ENCODE results near the gene APOE.
"Not testable (repeated sequence)": the region's sequence is repeated elsewhere in the genome, so short reads cannot be mapped to it uniquely, and the experiment has no call there.

APOE gene

GRCh38 chr19:44908836-44909261 lies 3.3 kb downstream of the APOE start:
- DNase-seq (ENCODE audit: extremely low read depth in 1 of 2, low read depth in 1 of 2) = no peak

- no peak for DNase-seq (ENCODE audit: extremely low read depth in 1 of 2, low read depth in 1 of 2)
These were observed 4.2 kb downstream of the APOE start for GRCh38 chr19:44909775-44910174.

- DNase-seq (ENCODE audit: extremely low read depth in 1 of 2, low read depth in 1 of 2) = not testable (repeated sequence)
These were observed 6.3 kb downstream of the APOE start for GRCh38 chr19:44911896-44912295.

GRCh38 chr19:44912854-44913253 lies 7.3 kb downstream of the APOE start:
- no peak for DNase-seq (ENCODE audit: extremely low read depth in 1 of 2, low read depth in 1 of 2)

GRCh38 chr19:44913512-44914432 lies 8.2 kb downstream of the APOE start:
- not testable (repeated sequence) for DNase-seq (ENCODE audit: extremely low read depth in 1 of 2, low read depth in 1 of 2)

- peak; percentile 57 to 71 for DNase-seq (ENCODE audit: extremely low read depth in 1 of 2, low read depth in 1 of 2)
These were observed 9.0 kb downstream of the APOE start, which contains the start of gene APOC1 for GRCh38 chr19:44914433-44915206. Gene APOC1, plus strand, starts transcription at chr19:44914608. Its CDS starts 284 bp downstream, at chr19:44914892.

- DNase-seq (ENCODE audit: extremely low read depth in 1 of 2, low read depth in 1 of 2) = no peak
These were observed 18.7 kb downstream of the APOE start for GRCh38 chr19:44924243-44924725.

- no peak for DNase-seq (ENCODE audit: extremely low read depth in 1 of 2, low read depth in 1 of 2)
These were observed 19.7 kb downstream of the APOE start for GRCh38 chr19:44925114-44925891.

- DNase-seq (ENCODE audit: extremely low read depth in 1 of 2, low read depth in 1 of 2) = not testable (repeated sequence)
These were observed 20.9 kb downstream of the APOE start for GRCh38 chr19:44926245-44927077.

GRCh38 chr19:44927746-44928145 lies 22.1 kb downstream of the APOE start:
- no peak for DNase-seq (ENCODE audit: extremely low read depth in 1 of 2, low read depth in 1 of 2)

- DNase-seq (ENCODE audit: extremely low read depth in 1 of 2, low read depth in 1 of 2) = no peak
These were observed 24.5 kb downstream of the APOE start for GRCh38 chr19:44930088-44930487.

- no peak for DNase-seq (ENCODE audit: extremely low read depth in 1 of 2, low read depth in 1 of 2)
These were observed 25.9 kb downstream of the APOE start for GRCh38 chr19:44931541-44931940.

GRCh38 chr19:44939668-44940067 lies 34.1 kb downstream of the APOE start:
- no peak for DNase-seq (ENCODE audit: extremely low read depth in 1 of 2, low read depth in 1 of 2)

- DNase-seq (ENCODE audit: extremely low read depth in 1 of 2, low read depth in 1 of 2) = no peak
These were observed 36.5 kb downstream of the APOE start, which contains the start of gene APOC4 for GRCh38 chr19:44942067-44942571. Gene APOC4, plus strand, starts transcription at chr19:44942237. Its CDS starts 41 bp downstream, at chr19:44942278.

- DNase-seq (ENCODE audit: extremely low read depth in 1 of 2, low read depth in 1 of 2) = no peak
These were observed 38.2 kb downstream of the APOE start for GRCh38 chr19:44943801-44944249.

GRCh38 chr19:44947041-44947581 lies 41.5 kb downstream of the APOE start:
- DNase-seq (ENCODE audit: extremely low read depth in 1 of 2, low read depth in 1 of 2) = no peak

GRCh38 chr19:44948237-44948636 lies 42.6 kb downstream of the APOE start:
- no peak for DNase-seq (ENCODE audit: extremely low read depth in 1 of 2, low read depth in 1 of 2)

- no peak for DNase-seq (ENCODE audit: extremely low read depth in 1 of 2, low read depth in 1 of 2)
These were observed 43.3 kb downstream of the APOE start for GRCh38 chr19:44948763-44949374.

- DNase-seq (ENCODE audit: extremely low read depth in 1 of 2, low read depth in 1 of 2) = no peak
These were observed 44.0 kb downstream of the APOE start for GRCh38 chr19:44949550-44949949.
